ENCODE results near the gene CNOT4. TPM values are rescaled to one million over a fixed set of nuclear protein-coding genes. Genes with fewer than 3 reads are reported as not detected.
"Not testable (repeated sequence)": the region's sequence is repeated elsewhere in the genome, so short reads cannot be mapped to it uniquely, and the experiment has no call there.

Gene CNOT4
- total RNA-seq, 1 donor from 2014 or later, result 26.3 TPM

GRCh38 chr7:135497161-135497560, 12.7 kb downstream of the CNOT4 start:
- DNase-seq; H3K27ac Mint-ChIP-seq; H3K27me3 Mint-ChIP-seq; H3K4me3 Mint-ChIP-seq; intact Hi-C loops (cut with micrococcal nuclease); H3K9me3 Mint-ChIP-seq; H3K36me3 Mint-ChIP-seq (ENCODE audit: low read depth): not testable (repeated sequence)
- peaks cover 23% of the 10 kb centered on the region for H3K4me1 Mint-ChIP-seq

- no peak overlapping the region for H3K4me3 Mint-ChIP-seq
- no peak for DNase-seq
- H3K27ac Mint-ChIP-seq, result no peak overlapping the region
- peaks cover 10% of the 10 kb centered on the region for H3K4me1 Mint-ChIP-seq
- intact Hi-C loops (cut with micrococcal nuclease), result no loop called here
- H3K9me3 Mint-ChIP-seq, result no peaks in the 10 kb centered on the region
- H3K27me3 Mint-ChIP-seq, result no peaks in the 10 kb centered on the region
- H3K36me3 Mint-ChIP-seq (ENCODE audit: low read depth), result peaks cover 2% of the 10 kb centered on the region
Observed at GRCh38 chr7:135493362-135493761, 16.5 kb downstream of the CNOT4 start.

GRCh38 chr7:135492151-135492550, 17.8 kb downstream of the CNOT4 start:
- Mint-ChIP-seq H3K27ac (no peak overlapping the region), H3K4me3 (no peak overlapping the region), H3K36me3 (ENCODE audit: low read depth) (peaks cover 2% of the 10 kb centered on the region), H3K4me1 (peaks cover 5% of the 10 kb centered on the region), H3K9me3 (no peaks in the 10 kb centered on the region), H3K27me3 (no peaks in the 10 kb centered on the region)
- intact Hi-C loops (cut with micrococcal nuclease), result no loop called here
- no peak for DNase-seq

DNA sequence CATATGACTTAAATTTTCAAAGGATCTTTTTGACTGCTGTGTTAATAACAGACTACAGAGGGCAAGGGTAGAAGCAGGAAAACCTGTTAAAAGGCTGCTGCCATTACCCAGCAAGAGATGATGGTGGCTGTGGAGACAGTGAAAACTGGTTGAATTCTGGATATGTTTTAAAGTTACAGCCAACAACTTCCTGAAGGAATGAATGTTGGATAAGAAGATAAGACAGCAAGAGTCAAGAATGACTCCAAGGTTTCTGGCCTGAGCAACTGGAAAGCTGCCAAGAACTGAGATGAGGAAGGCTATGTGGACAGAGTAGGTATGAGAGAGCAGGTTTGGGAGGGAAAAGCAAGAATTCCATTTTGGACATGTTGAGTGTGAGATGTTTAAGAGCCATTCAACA, 19.1 kb downstream of the CNOT4 start:
- H3K4me1 Mint-ChIP-seq, result peaks cover 4% of the 10 kb centered on the region
- intact Hi-C loops (cut with micrococcal nuclease), result no loop called here
- no peaks in the 10 kb centered on the region for H3K9me3 Mint-ChIP-seq
- no peak overlapping the region for H3K4me3 Mint-ChIP-seq
- H3K27me3 Mint-ChIP-seq, result no peaks in the 10 kb centered on the region
- DNase-seq, result no peak
- no peak overlapping the region for H3K27ac Mint-ChIP-seq
- peaks cover 2% of the 10 kb centered on the region for H3K36me3 Mint-ChIP-seq (ENCODE audit: low read depth)

- Mint-ChIP-seq H3K27me3 (no peaks in the 10 kb centered on the region), H3K27ac (no peak overlapping the region), H3K4me3 (no peak overlapping the region), H3K4me1 (peaks cover 4% of the 10 kb centered on the region), H3K36me3 (ENCODE audit: low read depth) (peaks cover 2% of the 10 kb centered on the region), H3K9me3 (no peaks in the 10 kb centered on the region)
- DNase-seq, result no peak
- intact Hi-C loops (cut with micrococcal nuclease), result no loop called here
Observed at GRCh38 chr7:135489791-135490190, 20.1 kb downstream of the CNOT4 start.

GRCh38 chr7:135486261-135486920, 23.5 kb downstream of the CNOT4 start:
- intact Hi-C loops (cut with micrococcal nuclease), result no loop called here

GRCh38 chr7:135481598-135481979, 28.3 kb downstream of the CNOT4 start:
- H3K4me3 Mint-ChIP-seq, result no peak overlapping the region
- H3K27ac Mint-ChIP-seq, result no peak overlapping the region
- no peaks in the 10 kb centered on the region for H3K9me3 Mint-ChIP-seq
- no peak for DNase-seq
- peaks cover 10% of the 10 kb centered on the region for H3K4me1 Mint-ChIP-seq
- intact Hi-C loops (cut with micrococcal nuclease), result no loop called here
- H3K36me3 Mint-ChIP-seq (ENCODE audit: low read depth), result peaks cover 18% of the 10 kb centered on the region
- H3K27me3 Mint-ChIP-seq, result no peaks in the 10 kb centered on the region

More at GRCh38 chr7:135486261-135486920, 23.5 kb downstream of the CNOT4 start:
- Mint-ChIP-seq H3K36me3 (ENCODE audit: low read depth) (peaks cover 6% of the 10 kb centered on the region), H3K27ac (no peak overlapping the region), H3K4me1 (peaks cover 3% of the 10 kb centered on the region), H3K4me3 (no peak overlapping the region), H3K27me3 (no peaks in the 10 kb centered on the region), H3K9me3 (no peaks in the 10 kb centered on the region)
- no peak for DNase-seq

DNA sequence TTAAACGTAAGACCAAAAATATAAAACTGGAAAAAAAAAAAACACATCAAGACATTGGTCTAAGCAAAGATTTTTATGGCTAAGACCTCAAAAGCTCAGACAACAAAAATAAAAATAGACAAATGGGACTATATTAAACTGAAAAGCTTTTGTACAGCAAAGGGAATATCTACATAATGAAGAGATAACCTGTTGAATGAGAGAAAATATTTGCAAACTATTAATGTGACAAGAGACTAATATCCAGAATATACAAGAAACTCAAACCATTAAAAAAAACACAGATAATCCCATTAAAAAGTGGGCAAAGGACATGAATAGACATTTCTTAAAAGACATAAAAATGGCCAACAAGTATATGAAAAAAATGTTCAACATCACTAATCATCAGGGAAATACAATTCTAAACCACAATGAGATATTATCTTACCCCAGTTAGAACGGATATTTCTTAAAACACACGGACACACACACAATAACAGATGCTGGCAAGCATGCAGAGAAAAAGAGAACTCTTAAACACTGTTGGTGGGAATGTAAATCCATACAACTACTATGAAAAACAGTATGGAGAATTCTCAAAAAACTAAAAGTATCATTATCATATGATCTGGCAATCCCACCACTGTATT, 28.8 kb downstream of the CNOT4 start:
- DNase-seq, result no peak
- no peaks in the 10 kb centered on the region for H3K27me3 Mint-ChIP-seq
- intact Hi-C loops (cut with micrococcal nuclease), result no loop called here
- no peaks in the 10 kb centered on the region for H3K9me3 Mint-ChIP-seq
- H3K4me3 Mint-ChIP-seq, result no peak overlapping the region
- H3K36me3 Mint-ChIP-seq (ENCODE audit: low read depth), result peaks cover 18% of the 10 kb centered on the region
- H3K27ac Mint-ChIP-seq, result no peak overlapping the region
- peaks cover 10% of the 10 kb centered on the region for H3K4me1 Mint-ChIP-seq

DNA sequence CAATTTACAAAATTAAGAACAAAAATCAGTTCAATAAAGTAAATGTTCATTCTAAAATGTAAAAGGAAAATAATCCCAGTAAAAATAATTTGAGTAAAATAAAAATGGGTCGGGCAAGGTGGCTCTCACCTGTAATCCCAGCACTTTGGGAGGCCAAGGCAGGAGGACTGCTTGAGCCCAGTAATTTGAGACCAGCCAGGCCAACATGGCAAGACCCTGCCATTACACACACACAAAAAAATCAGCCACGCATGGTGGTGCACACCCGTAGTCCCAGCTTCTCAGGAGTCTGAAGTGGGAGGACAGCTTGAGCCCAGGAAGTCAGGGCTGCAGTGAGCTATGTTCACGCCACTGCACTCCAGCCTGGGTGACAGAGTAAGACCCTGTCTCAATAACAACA, 34.4 kb downstream of the CNOT4 start:
- Mint-ChIP-seq H3K27ac (no peak overlapping the region), H3K27me3 (no peaks in the 10 kb centered on the region), H3K4me3 (no peak overlapping the region), H3K36me3 (ENCODE audit: low read depth) (peaks cover 10% of the 10 kb centered on the region), H3K9me3 (no peaks in the 10 kb centered on the region), H3K4me1 (peaks cover 4% of the 10 kb centered on the region)
- no peak for DNase-seq
- intact Hi-C loops (cut with micrococcal nuclease), result no loop called here

GRCh38 chr7:135469705-135470104, 40.2 kb downstream of the CNOT4 start:
- H3K4me1 Mint-ChIP-seq; H3K27me3 Mint-ChIP-seq; DNase-seq; H3K27ac Mint-ChIP-seq; intact Hi-C loops (cut with micrococcal nuclease); H3K36me3 Mint-ChIP-seq (ENCODE audit: low read depth); H3K4me3 Mint-ChIP-seq; H3K9me3 Mint-ChIP-seq: not testable (repeated sequence)

GRCh38 chr7:135467207-135467711, 42.6 kb downstream of the CNOT4 start:
- peaks cover 10% of the 10 kb centered on the region for H3K36me3 Mint-ChIP-seq (ENCODE audit: low read depth)
- H3K27ac Mint-ChIP-seq, result no peak overlapping the region

GRCh38 chr7:135466442-135467206, 43.3 kb downstream of the CNOT4 start:
- Mint-ChIP-seq H3K9me3 (no peaks in the 10 kb centered on the region), H3K27ac (no peak overlapping the region), H3K4me3 (no peak overlapping the region), H3K4me1 (peaks cover 8% of the 10 kb centered on the region), H3K27me3 (no peaks in the 10 kb centered on the region), H3K36me3 (ENCODE audit: low read depth) (peaks cover 10% of the 10 kb centered on the region)
- intact Hi-C loops (cut with micrococcal nuclease), result no loop called here
- DNase-seq, result no peak

More at GRCh38 chr7:135467207-135467711, 42.6 kb downstream of the CNOT4 start:
- Mint-ChIP-seq H3K4me1 (peaks cover 8% of the 10 kb centered on the region), H3K27me3 (no peaks in the 10 kb centered on the region), H3K9me3 (no peaks in the 10 kb centered on the region), H3K4me3 (no peak overlapping the region)
- intact Hi-C loops (cut with micrococcal nuclease), result no loop called here
- DNase-seq, result no peak

DNA sequence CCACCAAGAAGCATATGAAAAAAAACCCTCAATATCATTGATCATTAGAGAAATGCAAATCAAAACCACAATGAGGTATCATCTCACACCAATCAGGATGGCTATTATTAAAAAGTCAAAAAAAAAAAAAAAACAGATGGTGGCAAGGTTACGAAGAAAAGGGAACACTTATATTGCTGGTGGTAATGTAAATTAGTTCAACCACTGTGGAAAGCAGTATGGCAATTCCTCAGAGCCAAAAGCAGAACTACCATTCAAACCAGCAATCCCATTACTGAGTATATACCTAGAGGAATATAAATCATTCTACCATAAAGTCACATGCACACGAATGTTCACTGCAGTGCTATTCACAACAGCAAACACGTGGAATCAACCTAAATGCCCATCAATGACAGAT, 46.0 kb downstream of the CNOT4 start:
- no peak overlapping the region for H3K27ac Mint-ChIP-seq
- H3K36me3 Mint-ChIP-seq (ENCODE audit: low read depth), result peaks cover 8% of the 10 kb centered on the region
- H3K9me3 Mint-ChIP-seq, result no peaks in the 10 kb centered on the region
- peaks cover 13% of the 10 kb centered on the region for H3K4me1 Mint-ChIP-seq
- DNase-seq, result no peak
- no peaks in the 10 kb centered on the region for H3K27me3 Mint-ChIP-seq
- intact Hi-C loops (cut with micrococcal nuclease), result no loop called here
- no peak overlapping the region for H3K4me3 Mint-ChIP-seq

DNA sequence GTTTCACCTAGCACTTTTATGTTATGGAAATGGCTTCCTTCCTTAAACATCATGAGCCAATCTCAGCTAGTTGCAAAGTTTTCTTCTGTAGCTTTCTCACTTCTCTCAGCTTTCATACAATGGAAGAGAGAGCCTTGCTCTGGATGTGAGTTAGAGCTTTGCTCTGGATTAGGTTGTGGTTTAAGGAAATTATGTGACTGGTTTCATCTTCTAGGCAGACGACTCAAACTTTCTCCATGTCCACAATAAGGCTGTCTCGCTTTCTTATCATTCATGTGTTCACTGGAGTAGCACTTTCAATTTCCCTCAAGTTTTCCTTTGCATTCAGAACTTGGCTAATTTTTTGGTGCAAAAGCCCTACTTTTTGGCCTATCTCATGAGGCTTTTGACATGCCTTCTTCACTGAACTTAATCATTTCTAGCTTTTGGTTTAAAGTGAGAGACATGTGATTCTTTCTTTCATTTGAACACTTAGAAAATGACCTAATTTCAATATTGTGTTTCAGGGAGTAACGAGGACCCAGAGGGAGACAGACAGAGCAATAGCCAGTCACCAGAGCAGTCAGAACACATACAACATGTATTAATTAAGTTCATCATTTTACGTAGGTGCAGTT, 49.8 kb downstream of the CNOT4 start:
- Mint-ChIP-seq H3K4me1 (peaks cover 6% of the 10 kb centered on the region), H3K36me3 (ENCODE audit: low read depth) (peaks cover 4% of the 10 kb centered on the region), H3K9me3 (no peaks in the 10 kb centered on the region), H3K27ac (no peak overlapping the region), H3K4me3 (no peak overlapping the region), H3K27me3 (no peaks in the 10 kb centered on the region)
- intact Hi-C loops (cut with micrococcal nuclease), result no loop called here
- DNase-seq, result no peak

Measured in activated CD4-positive, alpha-beta T cell treated with anti-CD3 and anti-CD28 coated beads, Interleukin-2, amount 10 ng/mL, durations not matched to agents 24 days and 14 days (primary cell).